ENCODE measurements around the gene ADAMTSL2. TPM values are rescaled to one million over a fixed set of nuclear protein-coding genes. Genes with fewer than 3 reads are reported as not detected.

ADAMTSL2 gene
- total RNA-seq, 1 donor from 2014 or later = 0.16 TPM

- no peaks in the 10 kb centered on the region for H3K9me3 Mint-ChIP-seq
- no peaks in the 10 kb centered on the region for H3K36me3 Mint-ChIP-seq (ENCODE audit: low read depth)
- no peak for DNase-seq (ENCODE audit: low read depth, low spot score)
- TF ChIP-seq CTCF (conservative IDR thresholded peaks at IDR 0.05) = no peak
- H3K27me3 Mint-ChIP-seq (ENCODE audit: low read depth) = peaks cover 3% of the 10 kb centered on the region
- no peak overlapping the region for H3K4me3 Mint-ChIP-seq
- peaks cover 10% of the 10 kb centered on the region for H3K4me1 Mint-ChIP-seq
- H3K27ac Mint-ChIP-seq (ENCODE audit: unreplicated experiment) = no peak overlapping the region
These were observed 23.5 kb upstream of the ADAMTSL2 start for GRCh38 chr9:133510926-133511505.

GRCh38 chr9:133511607-133512006 lies 22.9 kb upstream of the ADAMTSL2 start:
- Mint-ChIP-seq H3K4me3 (no peak overlapping the region), H3K36me3 (ENCODE audit: low read depth) (no peaks in the 10 kb centered on the region), H3K4me1 (peaks cover 10% of the 10 kb centered on the region), H3K9me3 (no peaks in the 10 kb centered on the region), H3K27me3 (ENCODE audit: low read depth) (peaks cover 3% of the 10 kb centered on the region), H3K27ac (ENCODE audit: unreplicated experiment) (no peak overlapping the region)
- DNase-seq (ENCODE audit: low read depth, low spot score) = no peak
- TF ChIP-seq CTCF (conservative IDR thresholded peaks at IDR 0.05) = no peak

GRCh38 chr9:133512253-133513213 lies 22.0 kb upstream of the ADAMTSL2 start:
- Mint-ChIP-seq H3K27ac (ENCODE audit: unreplicated experiment) (no peak overlapping the region), H3K4me1 (peaks cover 10% of the 10 kb centered on the region), H3K36me3 (ENCODE audit: low read depth) (no peaks in the 10 kb centered on the region), H3K9me3 (no peaks in the 10 kb centered on the region), H3K27me3 (ENCODE audit: low read depth) (peaks cover 3% of the 10 kb centered on the region), H3K4me3 (no peak overlapping the region)
- no peak for TF ChIP-seq CTCF (conservative IDR thresholded peaks at IDR 0.05)
- no peak for DNase-seq (ENCODE audit: low read depth, low spot score)

GRCh38 chr9:133513214-133514100 lies 21.0 kb upstream of the ADAMTSL2 start:
- peaks cover 3% of the 10 kb centered on the region for H3K27me3 Mint-ChIP-seq (ENCODE audit: low read depth)
- H3K4me3 Mint-ChIP-seq = no peak overlapping the region
- no peaks in the 10 kb centered on the region for H3K9me3 Mint-ChIP-seq
- peaks cover 10% of the 10 kb centered on the region for H3K4me1 Mint-ChIP-seq
- TF ChIP-seq CTCF (conservative IDR thresholded peaks at IDR 0.05) = no peak
- peak overlapping the region; percentile 12 for H3K27ac Mint-ChIP-seq (ENCODE audit: unreplicated experiment)
- no peak for DNase-seq (ENCODE audit: low read depth, low spot score)
- H3K36me3 Mint-ChIP-seq (ENCODE audit: low read depth) = no peaks in the 10 kb centered on the region
